GM12892 (cell line): ENCODE results near the gene FAM210B.
"Not testable (repeated sequence)": the region's sequence is repeated elsewhere in the genome, so short reads cannot be mapped to it uniquely, and the experiment has no call there.

Experiments
- POLR2AphosphoS5 ChIP-seq: IDR thresholded peaks from 2 replicates; pipeline ENCODE4 v1.6.1; 2011; ENCODE audit warnings: low read depth, low read length, control low read depth
- TAF1 ChIP-seq: IDR thresholded peaks from 2 replicates; pipeline ENCODE4 v1.6.1; 2011; ENCODE audit warnings: low read depth, mild to moderate bottlenecking, control low read depth, low read length, borderline replicate concordance

DNA sequence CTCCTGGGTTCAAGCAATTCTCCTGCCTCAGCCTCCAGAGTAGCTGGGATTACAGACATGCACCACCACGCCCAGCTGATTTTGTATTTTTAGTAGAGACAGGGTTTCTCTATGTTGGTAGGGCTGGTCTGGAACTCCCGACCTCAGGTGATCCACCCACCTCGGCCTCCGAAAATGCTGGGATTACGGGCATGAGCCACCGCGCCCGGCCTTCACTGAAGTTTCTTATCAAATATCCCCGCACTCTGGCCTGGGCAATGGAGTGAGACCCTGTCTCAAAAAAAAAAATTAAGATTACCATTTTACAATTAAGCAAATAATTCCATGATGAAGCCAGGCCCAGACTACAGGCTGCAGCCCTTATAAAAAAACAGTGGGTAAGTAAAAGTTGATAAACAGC lies 31.6 kb downstream of the FAM210B start:
- TF ChIP-seq TAF1, POLR2AphosphoS5: not testable (repeated sequence)
